Measurements from ENCODE around the gene KPNB1. TPM values are rescaled to one million over a fixed set of nuclear protein-coding genes. Genes with fewer than 3 reads are reported as not detected.

Gene KPNB1
- total RNA-seq, 2 experiments from 2014 or later = 475 to 488 TPM

DNA sequence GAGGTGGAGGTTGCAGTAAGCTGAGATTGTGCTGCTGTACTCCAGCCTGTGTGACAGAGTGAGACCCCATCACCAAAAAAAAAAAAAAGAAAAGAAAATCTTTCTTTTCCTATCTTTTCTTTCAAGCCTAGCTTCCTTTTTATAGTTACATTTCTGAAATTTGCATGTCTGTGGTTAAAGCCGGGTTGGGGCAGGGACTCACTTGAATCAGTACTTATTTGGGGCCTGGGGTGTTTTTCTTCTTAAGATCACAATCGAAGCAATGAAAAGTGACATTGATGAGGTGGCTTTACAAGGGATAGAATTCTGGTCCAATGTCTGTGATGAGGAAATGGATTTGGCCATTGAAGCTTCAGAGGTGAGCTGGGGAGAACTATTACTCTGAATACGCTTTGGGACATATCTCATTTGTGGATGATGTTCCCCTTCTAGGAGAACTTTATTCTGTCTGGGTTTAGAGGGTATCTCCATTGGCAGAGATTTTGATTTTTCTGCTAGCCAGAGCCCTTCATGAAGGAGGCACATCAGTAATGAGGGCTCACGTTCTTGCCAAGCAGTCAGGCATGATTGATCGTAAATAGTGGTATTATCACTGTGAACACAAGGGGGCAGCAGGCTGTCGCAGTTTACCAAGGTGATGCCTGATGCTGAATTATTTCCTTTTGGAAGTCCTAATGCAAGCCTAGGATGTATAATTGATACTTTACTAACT is 14.3 kb downstream of the KPNB1 start:
- intact Hi-C loops (cut with micrococcal nuclease) = loop anchor here (2.0 to 5.0 kb wide), 4 partner anchors 15 to 128 kb away; partner anchors contain the start of gene KPNB1
- ChIA-PET CTCF (interaction anchor here (0.6 to 5.4 kb wide), 23 partner anchors 10 to 126 kb away, joined by 3 to 47 read pairs (median 5); partner anchors contain the start of genes KPNB1, TBKBP1 and TBX21), POLR2A (interaction anchor here (0.8 to 3.4 kb wide), 6 partner anchors 9 to 69 kb away, joined by 3 to 31 read pairs (median 6); partner anchors contain the start of genes KPNB1 and TBX21)
- peak; percentile 71 for DNase-seq
- no peaks in the 10 kb centered on the region for H3K27me3 Mint-ChIP-seq
- H3K4me3 Mint-ChIP-seq = no peak overlapping the region
- H3K9me3 Mint-ChIP-seq = no peaks in the 10 kb centered on the region
- H3K36me3 Mint-ChIP-seq = peaks cover 73% of the 10 kb centered on the region
- H3K27ac Mint-ChIP-seq = peak overlapping the region; percentile 80
- peaks cover 31% of the 10 kb centered on the region for H3K4me1 Mint-ChIP-seq (ENCODE audit: low read depth)

GRCh38 chr17:47664624-47664941 is 14.9 kb downstream of the KPNB1 start:
- Mint-ChIP-seq H3K4me1 (ENCODE audit: low read depth) (peaks cover 32% of the 10 kb centered on the region), H3K4me3 (no peak overlapping the region), H3K36me3 (peaks cover 77% of the 10 kb centered on the region), H3K27ac (peak overlapping the region; percentile 80), H3K9me3 (no peaks in the 10 kb centered on the region), H3K27me3 (no peaks in the 10 kb centered on the region)
- intact Hi-C loops (cut with micrococcal nuclease) = loop anchor here (2.0 to 5.0 kb wide), 4 partner anchors 16 to 128 kb away; partner anchors contain the start of gene KPNB1
- DNase-seq = no peak
- POLR2A ChIA-PET = interaction anchor here (1.2 to 3.4 kb wide), 4 partner anchors 10 to 23 kb away, joined by 3 to 31 read pairs (median 7); partner anchors contain the start of gene KPNB1
- CTCF ChIA-PET = interaction anchor here (0.9 to 5.4 kb wide), 20 partner anchors 10 to 126 kb away, joined by 3 to 47 read pairs (median 5); partner anchors contain the start of genes KPNB1 and TBKBP1

DNA sequence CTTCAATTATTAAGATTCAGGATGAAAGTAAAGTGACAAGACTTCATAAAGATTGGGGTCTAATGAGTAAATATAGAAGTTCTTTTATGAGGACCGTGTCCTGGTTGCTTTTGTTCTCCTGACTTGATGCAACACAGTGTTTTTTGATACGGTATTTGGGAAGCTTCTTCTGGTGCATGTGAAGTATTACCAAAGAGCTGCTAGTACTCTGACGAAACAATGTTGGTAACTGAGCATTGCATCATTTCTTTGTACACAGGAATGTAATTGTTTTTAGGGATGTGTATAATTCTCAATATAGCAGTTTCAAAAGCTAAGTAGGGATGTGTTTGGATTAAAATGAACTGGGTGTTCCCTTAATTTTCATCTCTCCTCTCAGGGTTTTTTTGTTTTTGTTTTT is 15.9 kb downstream of the KPNB1 start:
- Mint-ChIP-seq H3K27me3 (no peaks in the 10 kb centered on the region), H3K27ac (peak overlapping the region; percentile 28), H3K4me3 (no peak overlapping the region), H3K36me3 (peaks cover 80% of the 10 kb centered on the region), H3K9me3 (no peaks in the 10 kb centered on the region), H3K4me1 (ENCODE audit: low read depth) (peaks cover 31% of the 10 kb centered on the region)
- no peak for DNase-seq
- ChIA-PET POLR2A (interaction anchor here (2.7 to 3.4 kb wide), 2 partner anchors 11 to 15 kb away, joined by 8 to 31 read pairs; partner anchors contain the start of gene KPNB1), CTCF (interaction anchor here (0.5 to 5.4 kb wide), 16 partner anchors 9 to 228 kb away, joined by 3 to 47 read pairs (median 4); partner anchors contain the start of gene KPNB1)
- intact Hi-C loops (cut with micrococcal nuclease) = loop anchor here (2.0 kb wide), 1 partner anchor 17 kb away; the partner anchor contains the start of gene KPNB1

GRCh38 chr17:47669081-47669480 is 19.4 kb downstream of the KPNB1 start:
- Mint-ChIP-seq H3K4me3 (no peak overlapping the region), H3K27ac (peak overlapping the region; percentile 59), H3K36me3 (peaks cover 79% of the 10 kb centered on the region), H3K27me3 (no peaks in the 10 kb centered on the region), H3K9me3 (no peaks in the 10 kb centered on the region), H3K4me1 (ENCODE audit: low read depth) (peaks cover 28% of the 10 kb centered on the region)
- CTCF ChIA-PET = interaction anchor here (1.8 kb wide), 1 partner anchor 9 kb away, joined by 8 read pairs; no protein-coding TSS in a partner anchor
- no peak for DNase-seq
- intact Hi-C loops (cut with micrococcal nuclease) = no loop called here
- POLR2A ChIA-PET = interaction anchor here (0.8 kb wide), 1 partner anchor 12 kb away, joined by 3 read pairs; no protein-coding TSS in a partner anchor

DNA sequence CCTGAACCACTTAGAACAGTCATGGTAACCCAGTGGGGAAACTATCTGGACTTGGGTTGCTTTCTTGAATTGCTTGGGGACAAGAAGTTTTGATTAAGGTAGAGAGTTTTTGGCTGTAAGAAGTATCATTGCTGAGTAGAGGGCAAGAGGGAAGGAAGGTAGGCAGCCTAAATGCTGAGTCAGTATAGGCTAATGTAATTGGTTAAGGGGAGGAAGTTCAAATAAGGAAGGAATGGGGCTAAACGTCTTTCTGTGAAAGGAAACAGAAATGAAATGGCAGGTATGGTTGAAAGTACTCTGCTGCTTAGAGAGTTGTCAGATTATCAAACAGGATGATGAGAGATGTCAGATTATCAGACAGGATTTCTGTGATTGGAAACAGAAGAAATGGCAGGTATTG is 20.3 kb downstream of the KPNB1 start:
- Mint-ChIP-seq H3K4me3 (no peak overlapping the region), H3K9me3 (no peaks in the 10 kb centered on the region), H3K27me3 (no peaks in the 10 kb centered on the region), H3K36me3 (peaks cover 81% of the 10 kb centered on the region), H3K27ac (peak overlapping the region; percentile 59), H3K4me1 (ENCODE audit: low read depth) (peaks cover 34% of the 10 kb centered on the region)
- ChIA-PET CTCF (interaction anchor here (0.6 kb wide), 1 partner anchor 29 kb away, joined by 4 read pairs; no protein-coding TSS in a partner anchor), POLR2A (interaction anchor here (0.5 kb wide), 1 partner anchor 16 kb away, joined by 6 read pairs; no protein-coding TSS in a partner anchor)
- intact Hi-C loops (cut with micrococcal nuclease) = no loop called here
- no peak for DNase-seq

GRCh38 chr17:47674499-47674898 is 24.8 kb downstream of the KPNB1 start:
- no peaks in the 10 kb centered on the region for H3K9me3 Mint-ChIP-seq
- ChIA-PET CTCF (interaction anchor here (2.0 to 2.8 kb wide), 2 partner anchors 9 to 12 kb away, joined by 11 to 13 read pairs; no protein-coding TSS in a partner anchor), POLR2A (interaction anchor here (1.1 to 1.8 kb wide), 5 partner anchors 12 to 24 kb away, joined by 3 to 7 read pairs (median 4); no protein-coding TSS in a partner anchor)
- intact Hi-C loops (cut with micrococcal nuclease) = no loop called here
- no peaks in the 10 kb centered on the region for H3K27me3 Mint-ChIP-seq
- peaks cover 84% of the 10 kb centered on the region for H3K36me3 Mint-ChIP-seq
- H3K4me1 Mint-ChIP-seq (ENCODE audit: low read depth) = peaks cover 35% of the 10 kb centered on the region
- DNase-seq = no peak
- peak overlapping the region; percentile 72 for H3K27ac Mint-ChIP-seq
- H3K4me3 Mint-ChIP-seq = no peak overlapping the region

- Mint-ChIP-seq H3K4me1 (ENCODE audit: low read depth) (peaks cover 27% of the 10 kb centered on the region), H3K27ac (peak overlapping the region; percentile 72), H3K36me3 (peaks cover 82% of the 10 kb centered on the region), H3K27me3 (no peaks in the 10 kb centered on the region), H3K9me3 (no peaks in the 10 kb centered on the region), H3K4me3 (no peak overlapping the region)
- DNase-seq = no peak
- ChIA-PET CTCF (interaction anchor here (1.9 to 2.0 kb wide), 2 partner anchors 10 to 11 kb away, joined by 11 to 18 read pairs; no protein-coding TSS in a partner anchor), POLR2A (interaction anchor here (1.0 to 1.5 kb wide), 3 partner anchors 17 to 114 kb away, joined by 3 to 6 read pairs (median 3); partner anchors contain the start of gene KPNB1)
- intact Hi-C loops (cut with micrococcal nuclease) = no loop called here
Observed at GRCh38 chr17:47675380-47676198, 25.9 kb downstream of the KPNB1 start.

DNA sequence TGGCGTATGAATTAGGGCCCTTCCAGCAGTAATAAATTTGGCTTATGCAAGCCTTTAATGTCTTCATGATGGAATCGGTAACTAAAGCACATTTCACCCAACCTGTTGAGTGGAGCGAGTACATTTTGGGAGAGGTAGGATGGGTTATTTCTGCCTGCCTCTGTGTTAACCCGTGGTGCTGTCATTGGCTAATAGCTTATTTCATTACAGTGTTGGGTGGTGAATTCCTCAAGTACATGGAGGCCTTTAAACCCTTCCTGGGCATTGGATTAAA is 26.4 kb downstream of the KPNB1 start:
- POLR2A ChIA-PET = interaction anchor here (1.0 to 1.3 kb wide), 2 partner anchors 27 to 114 kb away, joined by 3 read pairs; partner anchors contain the start of gene KPNB1
- CTCF ChIA-PET = interaction anchor here (1.0 to 1.9 kb wide), 2 partner anchors 11 to 114 kb away, joined by 3 to 18 read pairs; no protein-coding TSS in a partner anchor
- Mint-ChIP-seq H3K36me3 (peaks cover 81% of the 10 kb centered on the region), H3K4me1 (ENCODE audit: low read depth) (peaks cover 27% of the 10 kb centered on the region), H3K9me3 (no peaks in the 10 kb centered on the region), H3K27ac (no peak overlapping the region), H3K4me3 (no peak overlapping the region), H3K27me3 (no peaks in the 10 kb centered on the region)
- intact Hi-C loops (cut with micrococcal nuclease) = no loop called here
- no peak for DNase-seq

DNA sequence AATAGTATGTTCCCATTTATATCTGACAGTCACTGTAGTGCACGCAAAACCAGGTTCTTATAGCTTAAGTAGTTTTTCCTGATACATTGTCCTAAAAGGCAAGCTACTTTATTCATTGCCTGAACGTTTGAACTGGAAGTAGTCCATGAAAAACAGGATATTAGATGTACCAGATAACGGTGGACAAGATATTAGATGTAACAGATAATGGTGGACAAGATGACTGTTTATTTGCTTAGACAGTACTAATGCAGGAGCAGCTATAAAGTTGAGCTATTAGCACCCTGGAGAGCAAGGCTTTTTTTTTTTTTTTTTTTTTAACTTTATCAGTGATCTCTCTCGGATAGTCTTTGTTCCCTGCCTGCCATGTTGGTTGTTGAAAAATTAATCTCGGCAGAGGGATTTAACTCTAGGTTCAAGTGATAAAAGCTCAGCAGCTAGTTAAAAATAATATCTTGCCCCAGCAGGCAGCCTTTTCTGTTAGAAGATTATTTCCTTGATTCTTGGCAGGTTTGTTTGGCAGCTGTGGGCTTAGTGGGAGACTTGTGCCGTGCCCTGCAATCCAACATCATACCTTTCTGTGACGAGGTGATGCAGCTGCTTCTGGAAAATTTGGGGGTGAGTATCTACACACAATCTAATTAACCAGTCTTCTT is 26.9 kb downstream of the KPNB1 start:
- POLR2A ChIA-PET = interaction anchor here (1.0 to 2.0 kb wide), 4 partner anchors 11 to 113 kb away, joined by 3 to 6 read pairs (median 3); partner anchors contain the start of gene KPNB1
- Mint-ChIP-seq H3K27ac (peak overlapping the region; percentile 30), H3K9me3 (no peaks in the 10 kb centered on the region)

DNA sequence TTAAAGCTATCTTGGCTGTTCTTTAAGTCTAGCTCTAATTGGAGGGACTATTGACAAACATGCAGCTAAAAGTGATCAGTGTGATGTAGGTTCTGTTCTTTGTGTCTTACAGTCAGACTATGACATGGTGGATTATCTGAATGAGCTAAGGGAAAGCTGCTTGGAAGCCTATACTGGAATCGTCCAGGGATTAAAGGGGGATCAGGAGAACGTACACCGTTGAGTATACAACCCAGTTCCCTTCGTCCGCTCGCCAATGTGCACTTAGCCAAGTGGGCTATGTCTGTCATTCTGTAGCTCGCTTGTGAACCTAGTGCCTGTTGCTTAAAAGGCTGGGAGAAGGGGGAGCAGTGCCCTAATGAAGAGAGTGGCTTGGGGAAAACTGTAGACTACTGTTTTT is 28.5 kb downstream of the KPNB1 start:
- H3K27ac Mint-ChIP-seq = no peak overlapping the region
- ChIA-PET CTCF (interaction anchor here (1.3 to 5.4 kb wide), 4 partner anchors 10 to 108 kb away, joined by 4 to 47 read pairs (median 6); no protein-coding TSS in a partner anchor), POLR2A (interaction anchor here (0.9 to 2.3 kb wide), 3 partner anchors 9 to 27 kb away, joined by 3 to 9 read pairs (median 6); no protein-coding TSS in a partner anchor)
- no peaks in the 10 kb centered on the region for H3K9me3 Mint-ChIP-seq
- H3K4me3 Mint-ChIP-seq = no peak overlapping the region
- DNase-seq = no peak
- intact Hi-C loops (cut with micrococcal nuclease) = no loop called here
- H3K36me3 Mint-ChIP-seq = peaks cover 83% of the 10 kb centered on the region
- H3K27me3 Mint-ChIP-seq = no peaks in the 10 kb centered on the region
- peaks cover 39% of the 10 kb centered on the region for H3K4me1 Mint-ChIP-seq (ENCODE audit: low read depth)

More for the DNA sequence above, 26.9 kb downstream of the KPNB1 start:
- CTCF ChIA-PET = interaction anchor here (1.0 to 1.9 kb wide), 2 partner anchors 12 to 114 kb away, joined by 3 to 18 read pairs; no protein-coding TSS in a partner anchor
- Mint-ChIP-seq H3K27me3 (no peaks in the 10 kb centered on the region), H3K36me3 (peaks cover 78% of the 10 kb centered on the region), H3K4me1 (ENCODE audit: low read depth) (peaks cover 27% of the 10 kb centered on the region), H3K4me3 (no peak overlapping the region)
- no peak for DNase-seq
- intact Hi-C loops (cut with micrococcal nuclease) = no loop called here

DNA sequence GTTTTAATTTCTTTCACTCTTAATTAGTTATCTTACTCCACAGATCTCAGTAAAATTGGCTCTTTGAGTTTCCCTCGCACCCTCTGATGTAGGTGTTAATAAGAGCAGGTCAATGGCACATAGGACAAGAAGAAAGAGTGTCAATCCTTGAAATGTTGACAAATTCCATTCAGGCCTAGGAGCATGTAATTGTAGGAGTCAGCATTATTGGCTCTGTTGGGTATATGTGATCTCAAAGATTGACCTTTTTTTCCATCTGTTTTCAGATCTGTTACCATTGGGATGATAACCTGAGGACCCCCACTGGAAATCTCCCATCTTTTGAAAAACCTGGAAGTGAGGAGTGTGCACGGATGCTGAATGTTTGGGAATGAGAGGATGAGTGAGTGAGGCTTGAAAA is 32.4 kb downstream of the KPNB1 start:
- Mint-ChIP-seq H3K27me3 (no peaks in the 10 kb centered on the region), H3K9me3 (no peaks in the 10 kb centered on the region), H3K4me3 (no peak overlapping the region), H3K27ac (peak overlapping the region; percentile 79), H3K36me3 (peaks cover 73% of the 10 kb centered on the region), H3K4me1 (ENCODE audit: low read depth) (peaks cover 19% of the 10 kb centered on the region)
- POLR2A ChIA-PET = interaction anchor here (0.6 to 0.7 kb wide), 2 partner anchors 11 to 39 kb away, joined by 4 to 7 read pairs; no protein-coding TSS in a partner anchor
- DNase-seq = no peak
- CTCF ChIA-PET = interaction anchor here (1.2 to 5.4 kb wide), 2 partner anchors 16 to 18 kb away, joined by 4 to 47 read pairs; no protein-coding TSS in a partner anchor
- intact Hi-C loops (cut with micrococcal nuclease) = no loop called here
